Uterus (tissue), 2 donors: ENCODE data around the gene FIBP.

Source experiments
- CTCF ChIP-seq, 4 experiments: fragments of 200-600 bp in 2 of 4; fragments of 450-650 bp in 2 of 4; sonication (generic) in 2 of 4; IDR thresholded peaks; one replicate each; pipeline ENCODE4 v1.5.1; 2016 to 2019; ENCODE audit warnings: antibody characterized with exemption in 4 of 4, mild to moderate bottlenecking in 2 of 4, moderate library complexity in 1 of 4
- POLR2A ChIP-seq, 2 donors: fragments of 450-650 bp; IDR thresholded peaks; one replicate each; pipeline ENCODE4 v1.6.1; 2016; ENCODE audit warnings: antibody characterized with exemption in 2 of 2, mild to moderate bottlenecking in 1 of 2, moderate library complexity in 1 of 2

GRCh38 chr11:65855927-65856363, 32.3 kb downstream of the FIBP start:
- TF ChIP-seq CTCF (IDR thresholded peaks at IDR 0.05) (no peak), POLR2A (IDR thresholded peaks at IDR 0.05) (no peak)
